ENCODE results near the gene JCAD. TPM values are rescaled to one million over a fixed set of nuclear protein-coding genes. Genes with fewer than 3 reads are reported as not detected.

The JCAD gene
- total and polyA plus RNA-seq, 10 of the 15 experiments (the other 5 are each of a cell fraction or from before 2014, with no cell fraction given) = 0.28 TPM; not detected in 9

- TF ChIP-seq, protein P1, sequence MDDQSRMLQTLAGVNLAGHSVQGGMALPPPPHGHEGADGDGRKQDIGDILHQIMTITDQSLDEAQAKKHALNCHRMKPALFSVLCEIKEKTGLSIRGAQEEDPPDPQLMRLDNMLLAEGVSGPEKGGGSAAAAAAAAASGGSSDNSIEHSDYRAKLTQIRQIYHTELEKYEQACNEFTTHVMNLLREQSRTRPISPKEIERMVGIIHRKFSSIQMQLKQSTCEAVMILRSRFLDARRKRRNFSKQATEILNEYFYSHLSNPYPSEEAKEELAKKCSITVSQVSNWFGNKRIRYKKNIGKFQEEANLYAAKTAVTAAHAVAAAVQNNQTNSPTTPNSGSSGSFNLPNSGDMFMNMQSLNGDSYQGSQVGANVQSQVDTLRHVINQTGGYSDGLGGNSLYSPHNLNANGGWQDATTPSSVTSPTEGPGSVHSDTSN (IDR thresholded peaks at IDR 0.05; ENCODE audit: insufficient replicate concordance, low read depth, low read length) = no peak
- TF ChIP-seq JUNB (IDR thresholded peaks at IDR 0.05) (no peak), RELB (IDR thresholded peaks at IDR 0.05; ENCODE audit: low read depth) (no peak), CHD2 (IDR thresholded peaks at IDR 0.05; ENCODE audit: borderline replicate concordance, low read depth, low read length) (no peak), TCF3 (IDR thresholded peaks at IDR 0.05; ENCODE audit: borderline replicate concordance, insufficient read depth, low read depth, low read length) (no peak)
- TF ChIP-seq, protein P2, sequence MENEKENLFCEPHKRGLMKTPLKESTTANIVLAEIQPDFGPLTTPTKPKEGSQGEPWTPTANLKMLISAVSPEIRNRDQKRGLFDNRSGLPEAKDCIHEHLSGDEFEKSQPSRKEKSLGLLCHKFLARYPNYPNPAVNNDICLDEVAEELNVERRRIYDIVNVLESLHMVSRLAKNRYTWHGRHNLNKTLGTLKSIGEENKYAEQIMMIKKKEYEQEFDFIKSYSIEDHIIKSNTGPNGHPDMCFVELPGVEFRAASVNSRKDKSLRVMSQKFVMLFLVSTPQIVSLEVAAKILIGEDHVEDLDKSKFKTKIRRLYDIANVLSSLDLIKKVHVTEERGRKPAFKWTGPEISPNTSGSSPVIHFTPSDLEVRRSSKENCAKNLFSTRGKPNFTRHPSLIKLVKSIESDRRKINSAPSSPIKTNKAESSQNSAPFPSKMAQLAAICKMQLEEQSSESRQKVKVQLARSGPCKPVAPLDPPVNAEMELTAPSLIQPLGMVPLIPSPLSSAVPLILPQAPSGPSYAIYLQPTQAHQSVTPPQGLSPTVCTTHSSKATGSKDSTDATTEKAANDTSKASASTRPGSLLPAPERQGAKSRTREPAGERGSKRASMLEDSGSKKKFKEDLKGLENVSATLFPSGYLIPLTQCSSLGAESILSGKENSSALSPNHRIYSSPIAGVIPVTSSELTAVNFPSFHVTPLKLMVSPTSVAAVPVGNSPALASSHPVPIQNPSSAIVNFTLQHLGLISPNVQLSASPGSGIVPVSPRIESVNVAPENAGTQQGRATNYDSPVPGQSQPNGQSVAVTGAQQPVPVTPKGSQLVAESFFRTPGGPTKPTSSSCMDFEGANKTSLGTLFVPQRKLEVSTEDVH (IDR thresholded peaks at IDR 0.05; ENCODE audit: low read depth, partially characterized antibody) = no peak
Observed at GRCh38 chr10:29973921-29974320, 85.5 kb downstream of the JCAD start (continued).

DNA sequence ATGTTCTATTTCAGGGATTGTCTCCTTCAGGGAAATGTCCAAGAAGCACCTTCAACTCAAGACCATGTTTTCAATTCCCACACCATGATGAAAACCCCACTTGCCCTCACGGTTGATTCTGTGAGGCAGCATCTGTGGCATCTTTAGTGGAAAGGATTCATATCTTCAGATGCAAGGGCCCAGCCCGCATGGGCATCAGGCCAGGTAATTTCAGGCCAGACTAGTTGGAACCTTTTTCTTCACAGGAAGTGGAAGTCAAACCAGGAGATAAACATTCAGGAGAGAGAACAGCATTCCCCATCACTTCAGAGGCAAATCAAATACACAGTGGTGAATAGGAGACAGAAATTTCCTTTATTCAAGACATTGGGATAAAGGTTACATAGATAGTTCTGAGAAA, 88.8 kb downstream of the JCAD start:
- ATAC-seq (no peak), DNase-seq (ENCODE audit: low read depth, low spot score) (no peak), FAIRE-seq (no peak)
- no peaks in the 10 kb centered on the region for H4K20me1 ChIP-seq (ENCODE audit: control insufficient read depth, insufficient read depth)
- H3K9me3 ChIP-seq (replicated peaks; ENCODE audit: control insufficient read depth, insufficient read depth, low read length) = no peaks in the 10 kb centered on the region
- no peaks in the 10 kb centered on the region for H3K36me3 ChIP-seq (ENCODE audit: control insufficient read depth in 2 of 2, insufficient read depth in 2 of 2, low read length in 1 of 2)
- no peak overlapping the region for H3K27ac ChIP-seq (ENCODE audit: control insufficient read depth, insufficient read depth)
- H3K4me1 ChIP-seq (ENCODE audit: control insufficient read depth, insufficient read depth, low read length) = no peaks in the 10 kb centered on the region
- intact Hi-C loops (cut with micrococcal nuclease; ENCODE audit: unreplicated experiment) (no loop called here), in situ Hi-C loops (cut with MboI) (no loop called here)
- ChIA-PET POLR2A (no interaction called here), SMC1A (ENCODE audit: uncharacterized antibody, unreplicated experiment) (no interaction called here), CTCF (interaction anchor here (1.0 kb wide), 1 partner anchor 28 kb away, joined by 3 read pairs; no protein-coding TSS in a partner anchor), RAD21 (ENCODE audit: unreplicated experiment) (no interaction called here)
- H3K4me3 ChIP-seq = no peak overlapping the region
- 43% methylated on average over 2 of the region's 2 CpGs for WGBS (ENCODE audit: insufficient coverage, insufficient replicate concordance, low lambda C conversion rate, missing lambda C conversion rate)
- no peak overlapping the region for H2AFZ ChIP-seq (ENCODE audit: control insufficient read depth, low read depth, low read length)
- BruUV-seq (replicated peaks) = no TSS peak
- H3K27me3 ChIP-seq (replicated peaks in 1 of 2; ENCODE audit: control insufficient read depth in 2 of 2, insufficient read depth in 2 of 2, low read length in 1 of 2) = no peaks in the 10 kb centered on the region
- H3K9ac ChIP-seq (ENCODE audit: control insufficient read depth, insufficient read depth, low read length) = no peak overlapping the region
- H3K79me2 ChIP-seq (ENCODE audit: control insufficient read depth, insufficient read depth, low read length) = no peaks in the 10 kb centered on the region
- H3K4me2 ChIP-seq (ENCODE audit: control insufficient read depth, insufficient read depth) = no peak overlapping the region
- TF ChIP-seq, protein P3, sequence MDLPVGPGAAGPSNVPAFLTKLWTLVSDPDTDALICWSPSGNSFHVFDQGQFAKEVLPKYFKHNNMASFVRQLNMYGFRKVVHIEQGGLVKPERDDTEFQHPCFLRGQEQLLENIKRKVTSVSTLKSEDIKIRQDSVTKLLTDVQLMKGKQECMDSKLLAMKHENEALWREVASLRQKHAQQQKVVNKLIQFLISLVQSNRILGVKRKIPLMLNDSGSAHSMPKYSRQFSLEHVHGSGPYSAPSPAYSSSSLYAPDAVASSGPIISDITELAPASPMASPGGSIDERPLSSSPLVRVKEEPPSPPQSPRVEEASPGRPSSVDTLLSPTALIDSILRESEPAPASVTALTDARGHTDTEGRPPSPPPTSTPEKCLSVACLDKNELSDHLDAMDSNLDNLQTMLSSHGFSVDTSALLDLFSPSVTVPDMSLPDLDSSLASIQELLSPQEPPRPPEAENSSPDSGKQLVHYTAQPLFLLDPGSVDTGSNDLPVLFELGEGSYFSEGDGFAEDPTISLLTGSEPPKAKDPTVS (IDR thresholded peaks at IDR 0.05; ENCODE audit: low read depth, low read length) = no peak
- no peak for TF ChIP-seq CREB1 (IDR thresholded peaks at IDR 0.05; ENCODE audit: low read depth)
- TF ChIP-seq PKNOX1 (IDR thresholded peaks at IDR 0.05) = no peak
- no peak for TF ChIP-seq SUPT20H (IDR thresholded peaks at IDR 0.05; ENCODE audit: borderline replicate concordance, control insufficient read depth, low read depth, low read length)
- no peak for TF ChIP-seq ESRRA (IDR thresholded peaks at IDR 0.05; ENCODE audit: low read length)
- TF ChIP-seq ZNF384 (IDR thresholded peaks at IDR 0.05; ENCODE audit: borderline replicate concordance, low read depth, low read length) = no peak
- TF ChIP-seq SRF (IDR thresholded peaks at IDR 0.05; ENCODE audit: low read depth in 2 of 2, low read length in 2 of 2) = no peak
- TF ChIP-seq MEF2B (IDR thresholded peaks at IDR 0.05; ENCODE audit: partially characterized antibody, poor library complexity, severe bottlenecking) = no peak

Data from GM12878 (cell line).